ENCODE results near the gene TMEM135. TPM values are rescaled to one million over a fixed set of nuclear protein-coding genes. Genes with fewer than 3 reads are reported as not detected.

TMEM135 gene
- total RNA-seq, 2 donors from 2014 or later, result 25.9 to 26.9 TPM

GRCh38 chr11:87352759-87353707 lies 315.3 kb downstream of the TMEM135 start:
- peak; percentile 21 for DNase-seq (ENCODE audit: low spot score)

GRCh38 chr11:87353771-87354345 lies 316.1 kb downstream of the TMEM135 start:
- Histone ChIP-seq H3K9me3 (no peaks in the 10 kb centered on the region), H3K4me3 (no peak overlapping the region), H3K4me1 (ENCODE audit: control insufficient read depth in 1 of 2, low read depth in 2 of 2) (peaks cover 4 to 43% of the 10 kb centered on the region in 2 donors), H3K27ac (peak overlapping the region in 1 of 2 donors; percentile 6), H3K27me3 (replicated peaks; ENCODE audit: insufficient read depth) (no peaks in the 10 kb centered on the region), H3K36me3 (no peaks in the 10 kb centered on the region)
- DNase-seq (ENCODE audit: low spot score) (no peak), ATAC-seq (ENCODE audit: insufficient number of reproducible peaks, low FRiP score, low read depth) (no peak)
- TF ChIP-seq, protein P1, sequence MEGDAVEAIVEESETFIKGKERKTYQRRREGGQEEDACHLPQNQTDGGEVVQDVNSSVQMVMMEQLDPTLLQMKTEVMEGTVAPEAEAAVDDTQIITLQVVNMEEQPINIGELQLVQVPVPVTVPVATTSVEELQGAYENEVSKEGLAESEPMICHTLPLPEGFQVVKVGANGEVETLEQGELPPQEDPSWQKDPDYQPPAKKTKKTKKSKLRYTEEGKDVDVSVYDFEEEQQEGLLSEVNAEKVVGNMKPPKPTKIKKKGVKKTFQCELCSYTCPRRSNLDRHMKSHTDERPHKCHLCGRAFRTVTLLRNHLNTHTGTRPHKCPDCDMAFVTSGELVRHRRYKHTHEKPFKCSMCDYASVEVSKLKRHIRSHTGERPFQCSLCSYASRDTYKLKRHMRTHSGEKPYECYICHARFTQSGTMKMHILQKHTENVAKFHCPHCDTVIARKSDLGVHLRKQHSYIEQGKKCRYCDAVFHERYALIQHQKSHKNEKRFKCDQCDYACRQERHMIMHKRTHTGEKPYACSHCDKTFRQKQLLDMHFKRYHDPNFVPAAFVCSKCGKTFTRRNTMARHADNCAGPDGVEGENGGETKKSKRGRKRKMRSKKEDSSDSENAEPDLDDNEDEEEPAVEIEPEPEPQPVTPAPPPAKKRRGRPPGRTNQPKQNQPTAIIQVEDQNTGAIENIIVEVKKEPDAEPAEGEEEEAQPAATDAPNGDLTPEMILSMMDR (IDR thresholded peaks at IDR 0.05), result no peak

More at GRCh38 chr11:87352759-87353707, 315.3 kb downstream of the TMEM135 start:
- Histone ChIP-seq H3K27ac (peak overlapping the region in 1 of 2 donors; percentile 35), H3K36me3 (no peaks in the 10 kb centered on the region), H3K4me3 (peak overlapping the region; percentile 45), H3K4me1 (ENCODE audit: control insufficient read depth in 1 of 2, low read depth in 2 of 2) (peaks cover 4 to 43% of the 10 kb centered on the region in 2 donors), H3K9me3 (no peaks in the 10 kb centered on the region), H3K27me3 (replicated peaks; ENCODE audit: insufficient read depth) (no peaks in the 10 kb centered on the region)
- peak; percentile 93 for ATAC-seq (ENCODE audit: insufficient number of reproducible peaks, low FRiP score, low read depth)
- TF ChIP-seq, protein P1 (IDR thresholded peaks at IDR 0.05), result peak; percentile 100

DNA sequence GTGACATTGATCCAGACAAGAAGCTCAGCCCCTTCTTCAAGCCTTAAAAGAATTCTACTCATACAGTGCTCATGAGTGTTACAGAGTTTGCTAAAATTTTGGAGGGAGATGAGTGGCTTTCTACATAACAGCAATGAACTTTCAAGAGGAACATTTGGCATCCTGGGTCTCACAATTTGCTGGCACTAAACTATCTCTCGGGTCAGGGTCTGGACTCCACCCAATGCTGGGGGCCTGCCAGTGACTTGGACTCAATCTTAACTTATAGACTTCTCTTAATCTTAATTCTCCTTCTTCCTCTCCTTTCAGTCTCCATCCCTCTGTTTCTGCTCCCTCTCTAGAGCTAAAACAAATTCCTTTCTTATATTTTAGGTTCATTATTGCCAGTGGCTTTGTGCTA lies 317.9 kb downstream of the TMEM135 start:
- Histone ChIP-seq H3K4me1 (ENCODE audit: control insufficient read depth in 1 of 2, low read depth in 2 of 2) (peaks cover 4 to 43% of the 10 kb centered on the region in 2 donors), H3K27ac (peak overlapping the region in 1 of 2 donors; percentile 12), H3K9me3 (no peaks in the 10 kb centered on the region), H3K4me3 (no peak overlapping the region), H3K27me3 (replicated peaks; ENCODE audit: insufficient read depth) (no peaks in the 10 kb centered on the region), H3K36me3 (no peaks in the 10 kb centered on the region)
- no peak for DNase-seq (ENCODE audit: low spot score)
- TF ChIP-seq, protein P1 (IDR thresholded peaks at IDR 0.05), result no peak
- no peak for ATAC-seq (ENCODE audit: insufficient number of reproducible peaks, low FRiP score, low read depth)

GRCh38 chr11:87356428-87356827 lies 318.7 kb downstream of the TMEM135 start:
- Histone ChIP-seq H3K4me3 (no peak overlapping the region), H3K9me3 (no peaks in the 10 kb centered on the region), H3K4me1 (ENCODE audit: control insufficient read depth in 1 of 2, low read depth in 2 of 2) (peaks cover 4 to 43% of the 10 kb centered on the region in 2 donors), H3K27ac (no peak overlapping the region), H3K36me3 (no peaks in the 10 kb centered on the region), H3K27me3 (replicated peaks; ENCODE audit: insufficient read depth) (no peaks in the 10 kb centered on the region)
- no peak for ATAC-seq (ENCODE audit: insufficient number of reproducible peaks, low FRiP score, low read depth)
- TF ChIP-seq, protein P1 (IDR thresholded peaks at IDR 0.05), result no peak
- no peak for DNase-seq (ENCODE audit: low spot score)

- no peak for ATAC-seq (ENCODE audit: insufficient number of reproducible peaks, low FRiP score, low read depth)
- Histone ChIP-seq H3K36me3 (no peaks in the 10 kb centered on the region), H3K4me1 (ENCODE audit: control insufficient read depth in 1 of 2, low read depth in 2 of 2) (peaks cover under 1 to 32% of the 10 kb centered on the region in 2 donors), H3K9me3 (no peaks in the 10 kb centered on the region), H3K4me3 (no peak overlapping the region), H3K27ac (no peak overlapping the region), H3K27me3 (replicated peaks; ENCODE audit: insufficient read depth) (no peaks in the 10 kb centered on the region)
- DNase-seq (ENCODE audit: low spot score), result no peak
- TF ChIP-seq, protein P1 (IDR thresholded peaks at IDR 0.05), result no peak
Observed at GRCh38 chr11:87358461-87358860, 320.7 kb downstream of the TMEM135 start.
